ENCODE results near the gene PRKCZ.
A peak's percentile ranks its signal among the peaks of the same experiment; 100 is the strongest.

Gene PRKCZ

GRCh38 chr1:2226525-2227345 lies 176.5 kb downstream of the PRKCZ start:
- Histone ChIP-seq H3K36me3 (ENCODE audit: control insufficient read depth in 1 of 2, insufficient read depth in 2 of 2, low read length in 2 of 2) (no peaks in the 10 kb centered on the region), H3K27ac (ENCODE audit: low read depth, low read length) (peak overlapping the region; percentile 99), H3K14ac (ENCODE audit: low read length) (peak overlapping the region; percentile 100), H3K4me3 (ENCODE audit: low read depth, low read length) (peak overlapping the region; percentile 89), H2AK5ac (ENCODE audit: low read length) (peak overlapping the region; percentile 99), H3K4me2 (ENCODE audit: low read length) (peak overlapping the region; percentile 95), H3K79me2 (ENCODE audit: control insufficient read depth, insufficient read depth, low read length, poor library complexity) (peaks cover 39% of the 10 kb centered on the region), H4K8ac (ENCODE audit: low read depth, low read length) (peak overlapping the region; percentile 99), H4K91ac (ENCODE audit: low read depth, low read length) (peak overlapping the region; percentile 100), H2BK12ac (ENCODE audit: low read length) (peak overlapping the region; percentile 19), H3K4me1 (ENCODE audit: control insufficient read depth in 1 of 2, insufficient read depth in 2 of 2, low read length in 2 of 2) (peaks cover 17 to 26% of the 10 kb centered on the region in 2 experiments), H3K9ac (ENCODE audit: low read length) (peak overlapping the region; percentile 96), H2BK5ac (ENCODE audit: low read depth, low read length, poor library complexity) (peak overlapping the region; percentile 99), H4K12ac (ENCODE audit: low read depth, low read length) (peak overlapping the region; percentile 92), H2BK120ac (ENCODE audit: insufficient read depth, low read length, poor library complexity) (peak overlapping the region; percentile 99), H2AFZ (ENCODE audit: insufficient read depth, low read length, poor library complexity) (peak overlapping the region; percentile 97), H3K9me3 (ENCODE audit: insufficient read depth, low read depth, low read length) (peaks cover 2% of the 10 kb centered on the region), H3K23ac (ENCODE audit: low read length) (no peak overlapping the region), H3K4ac (ENCODE audit: low read depth, low read length) (peak overlapping the region; percentile 97), H3K27me3 (ENCODE audit: insufficient read depth, low read length) (no peaks in the 10 kb centered on the region), H3K18ac (ENCODE audit: low read length) (peak overlapping the region; percentile 99), H3K79me1 (ENCODE audit: low read length) (peaks cover 16% of the 10 kb centered on the region)
- DNase-seq: peak in 1 of 2 donors; percentile 26
- WGBS (ENCODE audit: extremely low coverage, insufficient coverage, insufficient read length): no CpG with 5 or more reads among the region's 73 CpGs

DNA sequence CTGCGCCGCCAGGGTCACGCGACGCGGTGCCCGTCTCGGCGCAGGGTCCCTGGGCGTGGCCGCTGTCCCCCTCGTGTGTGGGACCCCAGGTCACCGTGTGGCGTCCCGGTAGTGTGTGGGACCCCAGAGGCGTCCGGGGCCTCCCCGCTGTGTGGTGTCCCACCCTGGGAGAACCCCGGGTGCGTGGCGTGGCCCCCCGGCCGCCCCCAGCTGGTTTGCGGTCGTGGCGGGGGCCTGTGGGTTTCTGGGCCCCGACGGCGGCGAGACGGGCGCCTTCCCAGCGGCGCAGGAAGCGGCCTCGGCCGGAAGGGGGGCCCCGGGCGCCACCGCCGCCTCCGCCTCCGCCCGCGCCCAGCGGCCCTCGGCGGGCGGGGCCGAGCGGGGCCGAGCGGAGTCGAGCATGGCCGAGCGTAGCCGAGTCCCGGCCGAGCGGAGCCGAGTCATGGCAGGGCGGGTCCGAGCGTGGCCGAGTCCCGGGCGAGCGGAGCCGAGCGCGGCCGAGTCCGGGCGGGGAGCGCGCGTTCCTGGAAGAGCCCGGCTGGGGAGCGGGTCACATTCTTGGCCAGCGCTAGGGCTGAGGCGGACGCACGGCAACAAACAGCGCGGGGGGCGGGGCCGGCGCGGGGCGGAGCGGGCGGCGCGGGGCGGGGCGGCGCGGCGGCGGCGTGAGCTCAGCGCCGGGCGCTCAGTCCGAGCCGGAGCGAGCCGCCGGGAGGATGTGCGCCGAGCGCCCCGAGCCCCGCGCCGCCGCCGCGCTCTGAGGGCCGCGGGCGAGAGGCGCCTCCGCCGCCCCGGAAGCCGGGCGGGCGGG lies 177.3 kb downstream of the PRKCZ start:
- Histone ChIP-seq H2AFZ (ENCODE audit: insufficient read depth, low read length, poor library complexity) (peak overlapping the region; percentile 97), H2AK5ac (ENCODE audit: low read length) (peak overlapping the region; percentile 99), H3K4me3 (ENCODE audit: low read depth, low read length) (peak overlapping the region; percentile 89), H3K18ac (ENCODE audit: low read length) (peak overlapping the region; percentile 99), H3K4ac (ENCODE audit: low read depth, low read length) (peak overlapping the region; percentile 97), H4K8ac (ENCODE audit: low read depth, low read length) (peak overlapping the region; percentile 99), H3K4me2 (ENCODE audit: low read length) (peak overlapping the region; percentile 95), H3K23ac (ENCODE audit: low read length) (no peak overlapping the region), H3K14ac (ENCODE audit: low read length) (peak overlapping the region; percentile 100), H3K9ac (ENCODE audit: low read length) (peak overlapping the region; percentile 96), H2BK120ac (ENCODE audit: insufficient read depth, low read length, poor library complexity) (peak overlapping the region; percentile 99), H3K79me1 (ENCODE audit: low read length) (peaks cover 16% of the 10 kb centered on the region), H3K27me3 (ENCODE audit: insufficient read depth, low read length) (no peaks in the 10 kb centered on the region), H3K9me3 (ENCODE audit: insufficient read depth, low read depth, low read length) (peaks cover 2% of the 10 kb centered on the region), H2BK5ac (ENCODE audit: low read depth, low read length, poor library complexity) (peak overlapping the region; percentile 99), H2BK12ac (ENCODE audit: low read length) (no peak overlapping the region), H4K91ac (ENCODE audit: low read depth, low read length) (peak overlapping the region; percentile 100), H3K27ac (ENCODE audit: low read depth, low read length) (peak overlapping the region; percentile 99), H3K79me2 (ENCODE audit: control insufficient read depth, insufficient read depth, low read length, poor library complexity) (peaks cover 47% of the 10 kb centered on the region), H4K12ac (ENCODE audit: low read depth, low read length) (peak overlapping the region; percentile 92), H3K4me1 (ENCODE audit: control insufficient read depth in 1 of 2, insufficient read depth in 2 of 2, low read length in 2 of 2) (peaks cover 25 to 34% of the 10 kb centered on the region in 2 experiments), H3K36me3 (ENCODE audit: control insufficient read depth in 1 of 2, insufficient read depth in 2 of 2, low read length in 2 of 2) (peaks cover under 1 to 5% of the 10 kb centered on the region in 2 experiments)
- DNase-seq: peak; percentile 97 to 99
- WGBS (ENCODE audit: extremely low coverage, insufficient coverage, insufficient read length): no CpG with 5 or more reads among the region's 129 CpGs

- H3K4me3 ChIP-seq (ENCODE audit: low read depth, low read length): peak within 1 kb of the TSS; percentile 89
- peaks cover 31 to 40% of the 10 kb centered on the region in 2 experiments for H3K4me1 ChIP-seq (ENCODE audit: control insufficient read depth in 1 of 2, insufficient read depth in 2 of 2, low read length in 2 of 2)
- H4K91ac ChIP-seq (ENCODE audit: low read depth, low read length): peak within 1 kb of the TSS; percentile 100
- peak within 1 kb of the TSS; percentile 99 for H2BK120ac ChIP-seq (ENCODE audit: insufficient read depth, low read length, poor library complexity)
- peak within 1 kb of the TSS; percentile 99 for H3K18ac ChIP-seq (ENCODE audit: low read length)
- peaks cover 2 to 6% of the 10 kb centered on the region in 2 experiments for H3K36me3 ChIP-seq (ENCODE audit: control insufficient read depth in 1 of 2, insufficient read depth in 2 of 2, low read length in 2 of 2)
- no peak within 1 kb of the TSS for H2BK12ac ChIP-seq (ENCODE audit: low read length)
- peaks cover 3% of the 10 kb centered on the region for H3K9me3 ChIP-seq (ENCODE audit: insufficient read depth, low read depth, low read length)
- H4K12ac ChIP-seq (ENCODE audit: low read depth, low read length): peak within 1 kb of the TSS; percentile 92
- peak within 1 kb of the TSS; percentile 99 for H2BK5ac ChIP-seq (ENCODE audit: low read depth, low read length, poor library complexity)
- peak within 1 kb of the TSS; percentile 97 for H2AFZ ChIP-seq (ENCODE audit: insufficient read depth, low read length, poor library complexity)
- H3K79me2 ChIP-seq (ENCODE audit: control insufficient read depth, insufficient read depth, low read length, poor library complexity): peaks cover 53% of the 10 kb centered on the region
- peak within 1 kb of the TSS; percentile 99 for H2AK5ac ChIP-seq (ENCODE audit: low read length)
- H3K4me2 ChIP-seq (ENCODE audit: low read length): peak within 1 kb of the TSS; percentile 95
- peak within 1 kb of the TSS; percentile 100 for H3K14ac ChIP-seq (ENCODE audit: low read length)
- DNase-seq: no peak
- H3K79me1 ChIP-seq (ENCODE audit: low read length): peaks cover 16% of the 10 kb centered on the region
- no peak within 1 kb of the TSS for H3K23ac ChIP-seq (ENCODE audit: low read length)
- no peaks in the 10 kb centered on the region for H3K27me3 ChIP-seq (ENCODE audit: insufficient read depth, low read length)
- WGBS (ENCODE audit: extremely low coverage, insufficient coverage, insufficient read length): no CpG with 5 or more reads among the region's 100 CpGs
- peak within 1 kb of the TSS; percentile 97 for H3K4ac ChIP-seq (ENCODE audit: low read depth, low read length)
- H3K9ac ChIP-seq (ENCODE audit: low read length): peak within 1 kb of the TSS; percentile 96
- H3K27ac ChIP-seq (ENCODE audit: low read depth, low read length): peak within 1 kb of the TSS; percentile 99
- H4K8ac ChIP-seq (ENCODE audit: low read depth, low read length): peak within 1 kb of the TSS; percentile 99
These were observed 178.0 kb downstream of the PRKCZ start, which contains the start of gene SKI for GRCh38 chr1:2228157-2228594. Gene SKI, plus strand, starts transcription at chr1:2228319. Its CDS starts 448 bp downstream, at chr1:2228767.

- Histone ChIP-seq H3K4me2 (ENCODE audit: low read length) (peak overlapping the region; percentile 74), H3K27me3 (ENCODE audit: insufficient read depth, low read length) (no peaks in the 10 kb centered on the region)
- WGBS (ENCODE audit: extremely low coverage, insufficient coverage, insufficient read length): no CpG with 5 or more reads among the region's 50 CpGs
These were observed 178.5 kb downstream of the PRKCZ start for GRCh38 chr1:2228694-2229036.

More at GRCh38 chr1:2228694-2229036, 178.5 kb downstream of the PRKCZ start:
- Histone ChIP-seq H2BK120ac (ENCODE audit: insufficient read depth, low read length, poor library complexity) (no peak overlapping the region), H3K18ac (ENCODE audit: low read length) (peak overlapping the region; percentile 9), H3K79me2 (ENCODE audit: control insufficient read depth, insufficient read depth, low read length, poor library complexity) (peaks cover 58% of the 10 kb centered on the region), H4K12ac (ENCODE audit: low read depth, low read length) (no peak overlapping the region), H2BK12ac (ENCODE audit: low read length) (no peak overlapping the region), H3K9me3 (ENCODE audit: insufficient read depth, low read depth, low read length) (peaks cover 3% of the 10 kb centered on the region), H3K4me1 (ENCODE audit: control insufficient read depth in 1 of 2, insufficient read depth in 2 of 2, low read length in 2 of 2) (peaks cover 36 to 45% of the 10 kb centered on the region in 2 experiments), H3K27ac (ENCODE audit: low read depth, low read length) (peak overlapping the region; percentile 4), H2BK5ac (ENCODE audit: low read depth, low read length, poor library complexity) (no peak overlapping the region), H3K4me3 (ENCODE audit: low read depth, low read length) (peak overlapping the region; percentile 86), H3K36me3 (ENCODE audit: control insufficient read depth in 1 of 2, insufficient read depth in 2 of 2, low read length in 2 of 2) (peaks cover 2 to 6% of the 10 kb centered on the region in 2 experiments), H4K91ac (ENCODE audit: low read depth, low read length) (peak overlapping the region; percentile 13), H2AK5ac (ENCODE audit: low read length) (no peak overlapping the region), H4K8ac (ENCODE audit: low read depth, low read length) (no peak overlapping the region), H3K23ac (ENCODE audit: low read length) (no peak overlapping the region), H3K79me1 (ENCODE audit: low read length) (peaks cover 16% of the 10 kb centered on the region), H3K4ac (ENCODE audit: low read depth, low read length) (peak overlapping the region; percentile 97), H3K9ac (ENCODE audit: low read length) (peak overlapping the region; percentile 78), H3K14ac (ENCODE audit: low read length) (peak overlapping the region; percentile 75), H2AFZ (ENCODE audit: insufficient read depth, low read length, poor library complexity) (no peak overlapping the region)
- DNase-seq: peak in 1 of 2 donors; percentile 46
